Osteocyte (in vitro differentiated cells): Measurements from ENCODE around the gene DDOST. TPM values are rescaled to one million over a fixed set of nuclear protein-coding genes. Genes with fewer than 3 reads are reported as not detected.

ENCODE experiments used
- DNase-seq: peaks from one replicate; pipeline ENCODE4 v3.0.0; 2021; ENCODE audit warnings: mixed read lengths; ENCODE audit not compliant: unreplicated experiment; ENCODE audit errors: extremely low spot score
- H3K27ac Mint-ChIP-seq: one replicate; pipeline ENCODE4 v1.8.0; 2021; ENCODE audit warnings: mild to moderate bottlenecking, mixed read lengths; ENCODE audit not compliant: unreplicated experiment
- H3K27me3 Mint-ChIP-seq: one replicate; pipeline ENCODE4 v1.8.0; 2021; ENCODE audit warnings: mixed read lengths; ENCODE audit not compliant: unreplicated experiment
- H3K36me3 Mint-ChIP-seq: one replicate; pipeline ENCODE4 v1.8.0; 2021; ENCODE audit warnings: mixed read lengths; ENCODE audit not compliant: unreplicated experiment
- H3K4me1 Mint-ChIP-seq: one replicate; pipeline ENCODE4 v1.8.0; 2021; ENCODE audit warnings: mixed read lengths; ENCODE audit not compliant: unreplicated experiment
- H3K4me3 Mint-ChIP-seq: one replicate; pipeline ENCODE4 v1.8.0; 2021; ENCODE audit warnings: mild to moderate bottlenecking, moderate library complexity, mixed read lengths; ENCODE audit not compliant: unreplicated experiment
- H3K9me3 Mint-ChIP-seq: one replicate; pipeline ENCODE4 v1.8.0; 2021; ENCODE audit warnings: mixed read lengths; ENCODE audit not compliant: unreplicated experiment
- total RNA-seq: library from RNA; stranded (reverse); gene quantifications from 2 replicates; pipeline ENCODE4 v1.2.1, GENCODE V29; 2021
- TF ChIP-seq, protein P1 (sequence below): fragments of 200-600 bp; sonication (generic); IDR thresholded peaks from 2 replicates; pipeline ENCODE4 v1.5.0; 2021; ENCODE audit warnings: antibody characterized with exemption, mild to moderate bottlenecking, moderate library complexity

Gene DDOST
- total RNA-seq, 1 donor from 2014 or later = 267 TPM

DNA sequence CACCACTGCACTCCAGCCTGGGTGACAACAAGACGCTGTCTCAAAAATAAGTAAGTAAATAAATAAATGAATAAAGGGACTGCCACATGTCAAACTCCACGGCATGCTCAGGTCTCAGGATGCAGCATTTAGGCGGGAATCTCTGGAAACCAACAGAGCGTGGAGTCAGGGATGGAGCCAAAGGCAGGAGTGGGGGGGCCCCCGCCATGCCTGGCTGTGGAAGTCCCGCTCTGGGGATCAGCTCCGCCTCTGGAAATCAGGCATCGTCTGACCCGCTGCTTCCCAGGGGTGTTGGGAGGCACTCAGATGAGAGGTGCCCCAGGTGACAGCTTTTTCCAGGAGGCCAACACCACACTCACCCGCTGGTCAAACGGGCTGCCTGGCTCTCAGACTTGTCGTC, 36.4 kb upstream of the DDOST start:
- no peaks in the 10 kb centered on the region for H3K36me3 Mint-ChIP-seq
- no peak overlapping the region for H3K4me3 Mint-ChIP-seq
- peaks cover 19% of the 10 kb centered on the region for H3K4me1 Mint-ChIP-seq

DNA sequence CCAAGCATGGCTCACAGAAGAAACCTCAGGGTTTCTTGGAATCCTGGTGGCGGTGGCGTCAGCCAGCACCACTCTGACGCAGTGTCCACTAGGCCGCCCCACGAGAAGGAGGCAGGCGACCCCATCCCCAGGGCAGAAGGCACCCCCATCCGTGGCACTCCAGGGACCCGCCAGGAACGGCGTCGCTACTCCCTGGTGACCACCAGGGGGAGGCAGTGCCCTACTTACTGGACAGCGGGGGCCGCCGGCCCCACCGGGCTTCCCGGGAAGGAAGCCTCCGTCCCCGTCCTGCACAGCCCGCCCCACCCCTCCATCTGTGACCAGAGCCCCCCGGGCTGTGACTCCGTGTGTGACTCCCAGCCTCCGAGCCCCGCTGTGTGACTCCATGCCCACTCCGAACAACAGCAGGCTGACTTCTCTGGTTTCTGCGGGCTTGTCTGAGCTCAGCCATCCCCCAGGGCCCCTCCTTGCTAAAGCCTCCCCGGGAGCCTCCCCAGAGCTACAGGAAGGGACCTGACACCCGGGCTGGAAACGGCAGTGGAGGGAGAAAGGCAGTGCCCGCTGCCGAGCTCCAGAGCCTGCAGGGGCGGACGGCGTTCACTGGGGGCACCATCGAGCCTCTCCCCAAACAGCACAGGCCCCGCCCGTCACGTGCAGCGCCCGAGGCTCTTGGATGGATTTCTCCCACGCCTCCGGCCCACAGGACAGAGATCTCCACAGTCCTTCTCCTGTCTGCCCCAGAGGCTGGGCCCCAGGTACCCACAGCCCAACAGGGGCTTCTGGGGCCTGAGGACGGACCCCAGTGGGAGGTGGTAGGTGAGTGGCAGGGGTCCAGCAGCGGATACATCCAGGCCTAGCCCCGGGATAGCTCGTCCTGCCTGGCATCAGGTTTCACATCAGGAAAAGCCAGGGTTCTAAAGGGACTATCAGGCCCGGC, 35.5 kb upstream of the DDOST start:
- Mint-ChIP-seq H3K4me1 (peaks cover 19% of the 10 kb centered on the region), H3K4me3 (peak overlapping the region; percentile 84), H3K27ac (peak overlapping the region; percentile 92), H3K9me3 (no peaks in the 10 kb centered on the region), H3K36me3 (no peaks in the 10 kb centered on the region), H3K27me3 (no peaks in the 10 kb centered on the region)
- TF ChIP-seq, protein P1, sequence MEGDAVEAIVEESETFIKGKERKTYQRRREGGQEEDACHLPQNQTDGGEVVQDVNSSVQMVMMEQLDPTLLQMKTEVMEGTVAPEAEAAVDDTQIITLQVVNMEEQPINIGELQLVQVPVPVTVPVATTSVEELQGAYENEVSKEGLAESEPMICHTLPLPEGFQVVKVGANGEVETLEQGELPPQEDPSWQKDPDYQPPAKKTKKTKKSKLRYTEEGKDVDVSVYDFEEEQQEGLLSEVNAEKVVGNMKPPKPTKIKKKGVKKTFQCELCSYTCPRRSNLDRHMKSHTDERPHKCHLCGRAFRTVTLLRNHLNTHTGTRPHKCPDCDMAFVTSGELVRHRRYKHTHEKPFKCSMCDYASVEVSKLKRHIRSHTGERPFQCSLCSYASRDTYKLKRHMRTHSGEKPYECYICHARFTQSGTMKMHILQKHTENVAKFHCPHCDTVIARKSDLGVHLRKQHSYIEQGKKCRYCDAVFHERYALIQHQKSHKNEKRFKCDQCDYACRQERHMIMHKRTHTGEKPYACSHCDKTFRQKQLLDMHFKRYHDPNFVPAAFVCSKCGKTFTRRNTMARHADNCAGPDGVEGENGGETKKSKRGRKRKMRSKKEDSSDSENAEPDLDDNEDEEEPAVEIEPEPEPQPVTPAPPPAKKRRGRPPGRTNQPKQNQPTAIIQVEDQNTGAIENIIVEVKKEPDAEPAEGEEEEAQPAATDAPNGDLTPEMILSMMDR = peak; percentile 91
- DNase-seq = peak; percentile 97

More for the DNA sequence above, 36.4 kb upstream of the DDOST start:
- Mint-ChIP-seq H3K9me3 (no peaks in the 10 kb centered on the region), H3K27ac (peak overlapping the region; percentile 92), H3K27me3 (no peaks in the 10 kb centered on the region)
- TF ChIP-seq, protein P1 = no peak
- DNase-seq = no peak

DNA sequence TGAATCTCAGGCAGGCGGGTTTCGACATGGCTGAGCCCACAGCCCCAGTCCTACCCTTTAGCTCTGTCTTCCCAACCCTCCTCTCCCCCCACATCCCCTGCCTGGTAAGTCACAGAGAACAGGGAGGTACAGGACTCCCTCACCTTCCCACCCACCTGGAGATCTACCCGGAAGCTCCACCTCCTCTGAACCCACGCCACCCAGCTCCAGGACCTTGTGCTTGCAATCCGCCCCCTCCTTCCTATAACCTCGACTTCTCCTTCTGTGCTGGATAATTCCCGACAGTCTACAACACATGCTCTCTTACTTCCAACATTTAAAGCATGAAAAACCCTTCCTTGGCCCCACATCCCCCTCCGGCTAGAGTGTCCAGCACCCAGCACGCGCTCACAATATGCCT, 34.3 kb upstream of the DDOST start:
- TF ChIP-seq, protein P1 = no peak
- Mint-ChIP-seq H3K9me3 (no peaks in the 10 kb centered on the region), H3K4me3 (peak overlapping the region; percentile 84), H3K27ac (no peak overlapping the region), H3K27me3 (no peaks in the 10 kb centered on the region), H3K36me3 (no peaks in the 10 kb centered on the region), H3K4me1 (peaks cover 19% of the 10 kb centered on the region)
- DNase-seq = no peak

DNA sequence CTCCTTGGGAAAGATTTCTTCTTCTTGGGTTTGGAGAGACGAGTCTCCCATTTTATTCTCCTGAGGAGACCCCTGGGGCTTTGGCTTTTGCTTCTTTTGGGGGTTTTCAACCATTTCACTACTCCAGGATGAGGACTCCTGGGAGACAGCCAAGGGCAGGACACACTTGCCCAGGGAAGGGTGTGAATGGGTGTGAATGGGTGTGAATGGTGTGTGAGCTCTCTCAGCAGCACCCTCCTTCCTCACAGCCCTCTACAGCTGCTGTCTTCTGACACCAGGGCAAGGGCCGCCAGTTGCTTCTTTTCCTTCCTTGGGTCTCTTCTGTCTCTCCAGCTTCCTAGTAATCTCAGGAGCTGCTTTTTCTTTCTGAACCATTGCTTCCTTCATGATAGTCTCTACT, 32.5 kb upstream of the DDOST start:
- Mint-ChIP-seq H3K27me3 (no peaks in the 10 kb centered on the region), H3K27ac (no peak overlapping the region), H3K4me3 (no peak overlapping the region), H3K4me1 (peaks cover 18% of the 10 kb centered on the region), H3K9me3 (no peaks in the 10 kb centered on the region), H3K36me3 (no peaks in the 10 kb centered on the region)
- TF ChIP-seq, protein P1 = no peak
- no peak for DNase-seq

DNA sequence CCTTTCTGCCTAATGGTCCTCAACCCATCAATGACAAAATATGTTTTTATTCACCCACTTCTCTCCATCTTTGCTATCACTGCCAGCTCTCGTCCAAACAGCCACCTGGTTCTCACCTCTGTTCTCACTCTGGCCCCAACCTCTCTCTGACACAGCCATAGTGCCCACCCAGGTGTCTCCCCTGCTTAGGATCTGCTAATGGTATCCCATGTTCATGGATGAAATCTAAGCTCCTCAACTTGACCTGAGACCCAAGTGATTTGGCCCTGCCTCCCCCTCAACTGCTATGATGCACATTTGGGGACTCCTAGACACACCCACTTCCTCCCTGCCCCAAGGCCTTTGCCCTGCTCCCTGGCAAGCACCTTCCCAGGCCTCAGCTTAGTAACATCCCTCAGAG, 30.7 kb upstream of the DDOST start:
- no peak overlapping the region for H3K4me3 Mint-ChIP-seq
- H3K27ac Mint-ChIP-seq = no peak overlapping the region
- H3K9me3 Mint-ChIP-seq = no peaks in the 10 kb centered on the region
- no peaks in the 10 kb centered on the region for H3K36me3 Mint-ChIP-seq
- no peak for DNase-seq
- H3K27me3 Mint-ChIP-seq = no peaks in the 10 kb centered on the region
- peaks cover 4% of the 10 kb centered on the region for H3K4me1 Mint-ChIP-seq
- TF ChIP-seq, protein P1 = no peak
